Putamen (tissue), 1 donor: ENCODE measurements around the gene VWA2.

Experiments
- DNase-seq: peaks from one replicate; pipeline ENCODE4 v3.0.0-alpha.2; 2016; ENCODE audit warnings: low spot score

The VWA2 gene

DNA sequence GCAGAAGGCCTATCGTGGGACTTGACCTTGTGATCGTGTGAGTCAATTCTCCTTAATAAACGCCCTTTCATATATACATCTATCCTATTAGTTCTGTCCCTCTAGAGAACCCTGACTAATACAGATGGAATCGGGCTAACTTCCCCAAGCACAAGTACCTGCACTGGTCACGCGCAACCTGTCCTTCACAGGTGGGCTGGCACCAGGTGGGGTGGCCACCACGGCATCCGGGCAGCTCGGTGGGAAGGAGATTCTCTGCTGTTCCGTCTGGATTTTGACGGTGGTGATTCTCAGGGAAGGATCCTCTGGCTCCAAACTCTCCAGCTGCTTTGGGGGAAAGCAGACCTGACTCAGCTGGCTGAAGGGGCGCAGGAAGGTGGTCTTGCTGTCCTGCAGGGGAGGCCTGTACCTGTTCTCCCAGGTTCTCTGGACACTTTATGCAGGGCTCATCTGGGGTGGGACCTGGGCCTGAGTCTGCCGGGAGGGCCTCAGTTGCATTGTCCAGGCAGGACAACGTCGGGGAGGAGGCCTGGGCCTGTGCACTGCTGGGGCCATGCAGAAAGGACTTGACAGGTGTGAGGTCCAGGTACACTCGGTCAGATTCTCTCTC lies 61.1 kb downstream of the VWA2 start:
- DNase-seq, result no peak

DNA sequence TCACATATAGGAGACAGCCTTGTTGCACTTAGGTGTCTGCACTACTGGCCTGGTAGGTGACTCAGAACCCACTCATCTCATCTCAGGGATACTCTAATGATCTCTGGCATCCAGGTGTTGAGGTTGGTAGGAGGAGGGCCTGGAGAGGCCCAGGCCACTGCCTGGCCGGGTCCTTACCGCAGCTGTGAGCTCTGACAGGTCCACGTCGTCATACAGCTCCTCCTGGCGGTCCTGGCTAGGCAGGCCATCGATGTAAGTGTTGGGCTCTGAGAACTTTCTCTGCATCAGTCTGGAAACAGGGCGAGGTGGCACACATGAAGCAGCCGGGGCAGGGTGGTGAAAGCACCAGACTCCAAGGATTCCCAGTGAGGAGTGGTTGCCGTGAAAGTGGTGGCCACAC lies 62.1 kb downstream of the VWA2 start:
- no peak for DNase-seq

- DNase-seq, result no peak
Measured at GRCh38 chr10:114301951-114302710, 63.1 kb downstream of the VWA2 start.

- DNase-seq, result no peak
Measured at GRCh38 chr10:114303556-114303955, 64.5 kb downstream of the VWA2 start.

GRCh38 chr10:114304017-114304570 lies 65.0 kb downstream of the VWA2 start:
- DNase-seq, result peak; percentile 78

DNA sequence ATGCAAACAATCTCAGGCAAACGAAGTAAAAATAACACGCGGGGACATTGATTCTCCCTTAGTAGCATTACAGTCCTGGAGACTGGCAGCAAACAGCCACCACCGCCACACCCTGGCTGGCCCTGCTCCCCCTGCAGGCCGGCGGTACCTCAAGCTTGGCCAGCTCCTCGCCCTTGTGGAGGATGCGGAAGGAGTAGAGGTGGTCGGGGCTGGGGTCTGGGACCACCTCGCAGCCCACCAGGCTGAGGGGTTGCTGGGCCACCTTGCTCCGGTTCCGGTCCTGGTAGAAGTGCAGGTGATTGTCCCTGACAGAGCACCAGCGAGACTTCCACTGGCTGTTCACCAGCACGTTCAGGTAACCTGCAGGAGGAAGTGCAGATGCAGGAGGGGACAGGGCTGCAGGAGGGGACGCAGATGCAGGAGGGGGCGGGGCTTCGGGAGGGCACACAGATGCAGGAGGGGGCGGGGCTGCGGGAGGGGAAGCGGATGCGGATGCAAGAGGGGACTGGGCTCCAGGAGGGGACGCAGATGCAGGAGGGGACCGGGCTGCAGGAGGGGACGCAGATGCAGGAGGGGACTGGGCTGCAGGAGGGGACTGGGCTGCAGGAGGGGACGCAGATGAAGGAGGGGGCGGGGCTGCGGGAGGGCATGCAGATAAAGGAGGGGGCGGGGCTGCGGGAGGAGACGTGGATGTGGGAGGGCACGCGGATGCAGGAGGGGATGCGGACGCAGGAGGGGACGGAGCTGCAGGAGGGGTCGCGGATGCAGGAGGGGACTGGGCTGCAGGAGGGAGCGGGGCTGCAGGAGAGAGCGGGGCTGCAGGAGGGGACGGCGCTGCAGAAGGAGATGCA lies 65.7 kb downstream of the VWA2 start:
- DNase-seq, result no peak

- no peak for DNase-seq
Measured at GRCh38 chr10:114305521-114305925, 66.5 kb downstream of the VWA2 start.

DNA sequence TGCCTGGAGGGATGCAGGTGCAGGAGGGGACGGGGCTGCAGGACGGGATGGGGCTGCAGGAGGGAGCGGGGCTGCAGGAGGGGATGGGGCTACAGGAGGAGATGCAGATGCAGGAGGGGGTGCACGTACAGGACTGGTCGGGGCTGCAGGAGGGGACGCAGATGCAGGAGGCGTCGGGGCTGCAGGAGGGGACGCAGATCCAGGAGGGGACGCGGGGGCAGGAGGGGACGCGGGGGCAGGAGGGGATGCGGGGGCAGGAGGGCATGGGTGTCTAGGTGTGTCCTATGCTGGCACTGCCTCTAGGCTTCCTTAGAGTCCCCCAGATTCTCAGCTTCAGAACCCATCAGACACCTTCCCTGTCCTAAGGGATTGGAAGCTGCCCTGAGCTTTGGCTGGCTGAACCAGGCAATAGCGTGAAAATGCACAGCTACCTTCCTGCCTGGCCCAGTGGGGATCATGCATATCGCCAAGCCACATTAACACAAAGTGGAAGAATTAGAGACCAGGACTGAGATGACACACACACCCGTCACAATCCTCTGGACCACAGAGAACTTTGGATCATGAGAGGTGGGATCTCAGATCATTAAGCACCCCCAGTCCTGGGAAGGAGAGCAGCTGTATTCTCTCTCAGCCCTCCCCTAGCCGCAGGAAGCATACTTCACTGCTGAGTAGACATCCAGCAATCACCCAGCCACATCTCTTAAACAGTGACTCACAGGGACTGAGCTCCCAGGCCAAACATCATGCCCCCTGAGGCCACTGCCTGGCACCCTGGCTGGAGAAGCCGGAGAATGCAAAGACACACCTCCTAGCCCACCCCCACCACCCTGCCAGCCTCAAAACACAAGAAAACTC lies 67.3 kb downstream of the VWA2 start:
- no peak for DNase-seq

GRCh38 chr10:114307731-114308130 lies 68.7 kb downstream of the VWA2 start:
- no peak for DNase-seq

- DNase-seq, result no peak
Measured at GRCh38 chr10:114308531-114309363, 69.7 kb downstream of the VWA2 start.

DNA sequence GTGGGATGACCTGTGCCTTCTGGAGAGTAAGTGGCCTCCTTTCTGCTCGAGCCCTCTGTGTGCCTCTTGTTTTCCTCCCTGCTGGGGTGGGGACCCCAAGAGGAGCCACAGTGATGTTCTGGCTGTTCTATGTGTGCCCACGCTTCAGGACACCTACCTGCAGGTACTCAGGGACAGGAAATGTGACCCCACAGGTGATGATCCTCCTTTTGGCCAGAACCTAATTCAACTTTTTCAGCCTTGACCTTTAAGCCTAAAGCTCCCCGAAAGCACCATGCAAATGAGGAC lies 70.3 kb downstream of the VWA2 start:
- DNase-seq, result no peak

DNA sequence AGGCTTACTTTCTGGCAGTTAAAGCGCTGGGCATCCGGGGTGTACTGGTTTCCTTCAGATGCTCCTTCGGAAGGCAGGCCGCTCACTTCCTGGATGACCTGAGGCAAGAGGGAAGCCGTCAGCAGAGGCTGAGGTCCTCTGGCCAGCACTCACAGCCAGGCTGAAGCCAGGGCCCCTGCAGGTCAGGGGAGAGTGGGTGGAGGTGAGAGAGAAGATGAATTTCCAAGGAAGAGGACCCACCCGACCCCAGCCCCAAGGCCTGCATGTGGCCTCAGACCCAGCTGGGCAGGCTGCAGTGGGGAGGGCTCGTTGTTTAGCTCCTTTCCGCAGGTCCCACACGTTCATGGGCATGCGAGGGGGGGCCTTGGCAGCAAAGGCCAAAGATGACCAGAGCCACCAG lies 71.3 kb downstream of the VWA2 start:
- no peak for DNase-seq

- no peak for DNase-seq
Measured at GRCh38 chr10:114311023-114311422, 72.0 kb downstream of the VWA2 start.

- no peak for DNase-seq
Measured at GRCh38 chr10:114311496-114312209, 72.6 kb downstream of the VWA2 start.

GRCh38 chr10:114313139-114313538 lies 74.1 kb downstream of the VWA2 start:
- no peak for DNase-seq

GRCh38 chr10:114313866-114314265 lies 74.8 kb downstream of the VWA2 start:
- DNase-seq, result no peak

DNA sequence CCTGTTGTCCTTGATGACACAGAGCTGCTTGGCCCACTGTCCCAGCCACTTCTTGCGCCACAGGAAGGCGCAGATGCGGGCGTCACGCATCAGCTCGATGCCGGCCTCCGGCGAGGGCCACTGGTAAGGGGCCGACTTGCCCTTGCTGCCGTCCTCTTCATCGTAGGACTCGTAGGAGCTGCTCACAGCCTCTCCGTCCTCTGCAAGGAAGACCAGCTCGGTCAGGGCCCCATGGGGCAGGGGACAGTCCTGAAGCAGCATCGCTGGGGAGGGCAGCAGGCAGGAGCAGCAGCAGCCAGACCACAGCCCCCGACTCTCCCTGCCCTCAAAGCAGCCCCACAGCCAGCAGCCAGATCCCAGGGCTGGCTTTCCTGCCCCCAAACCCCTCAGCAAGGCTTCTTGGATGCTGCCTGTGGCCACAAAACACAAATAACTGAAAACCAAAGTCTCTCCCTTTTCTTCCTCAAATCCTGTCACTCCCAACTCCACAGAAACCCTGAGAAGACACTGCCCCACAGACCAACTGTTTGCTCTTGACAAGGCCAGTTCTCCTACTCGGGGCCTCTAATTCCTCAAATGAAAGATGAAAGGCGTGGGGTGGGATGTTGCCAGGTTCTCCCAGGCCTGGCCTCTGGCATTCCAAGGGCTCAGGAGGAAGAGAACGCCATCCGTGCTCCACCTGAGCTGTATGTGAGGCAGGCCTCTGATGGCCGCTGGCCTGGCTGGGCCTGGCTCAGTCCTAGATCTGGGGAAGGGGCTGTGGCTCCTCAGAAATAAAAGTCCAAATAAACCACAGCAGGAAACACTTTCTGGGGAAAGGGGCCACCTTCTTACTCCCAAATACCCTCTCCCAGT lies 76.7 kb downstream of the VWA2 start:
- no peak for DNase-seq

GRCh38 chr10:114316744-114317143 lies 77.7 kb downstream of the VWA2 start:
- no peak for DNase-seq
